HL-60 (cell line): ENCODE measurements around the gene ANKRD12.

Experiments
- DNase-seq, 2 experiments: peaks; one replicate each; pipeline ENCODE4 v3.0.0-alpha.2; 2010 to 2020; ENCODE audit warnings: low read depth in 1 of 2, low spot score in 1 of 2
- H3K27ac ChIP-seq: fragments of 250-450 bp; sonication (Bioruptor Pico); replicated peaks from 2 replicates; pipeline ENCODE4 v1.5.1; 2020; ENCODE audit warnings: mild to moderate bottlenecking, moderate library complexity
- H3K27me3 ChIP-seq: fragments of 250-450 bp; sonication (Bioruptor Pico); 2 replicates; pipeline ENCODE4 v1.5.1; 2021; ENCODE audit warnings: mild to moderate bottlenecking, moderate library complexity; ENCODE audit not compliant: insufficient read depth, poor library complexity, severe bottlenecking
- H3K4me3 ChIP-seq: replicated peaks from 2 replicates; pipeline ENCODE4 v1.5.1; 2011; ENCODE audit warnings: mild to moderate bottlenecking, control low read depth, low read length; ENCODE audit not compliant: insufficient read depth
- CTCF ChIP-seq: IDR thresholded peaks from one replicate; pipeline ENCODE4 v1.5.1; 2011; ENCODE audit warnings: low read length, control low read depth, inconsistent platforms; ENCODE audit not compliant: insufficient read depth
- GABPA ChIP-seq: IDR thresholded peaks from 2 replicates; pipeline ENCODE4 v1.6.1; 2012; ENCODE audit warnings: low read depth
- POLR2AphosphoS5 ChIP-seq: IDR thresholded peaks from 2 replicates; pipeline ENCODE4 v1.6.1; 2012; ENCODE audit warnings: low read depth
- REST ChIP-seq: IDR thresholded peaks from 2 replicates; pipeline ENCODE4 v1.6.1; 2012; ENCODE audit warnings: low read depth; ENCODE audit not compliant: insufficient replicate concordance
- SPI1 ChIP-seq: IDR thresholded peaks from 2 replicates; pipeline ENCODE4 v1.6.1; 2012; ENCODE audit warnings: low read depth, mild to moderate bottlenecking, borderline replicate concordance

The ANKRD12 gene

GRCh38 chr18:9175115-9175514, 38.5 kb downstream of the ANKRD12 start:
- DNase-seq = no peak
- H3K27ac ChIP-seq = no peak overlapping the region
- TF ChIP-seq CTCF = no peak
- no peak for TF ChIP-seq SPI1
- no peak for TF ChIP-seq POLR2AphosphoS5
- TF ChIP-seq GABPA = no peak
- no peak for TF ChIP-seq REST
- no peak overlapping the region for H3K4me3 ChIP-seq
- H3K27me3 ChIP-seq = no peaks in the 10 kb centered on the region

- Histone ChIP-seq H3K27me3 (no peaks in the 10 kb centered on the region), H3K4me3 (no peak overlapping the region), H3K27ac (no peak overlapping the region)
- no peak for TF ChIP-seq GABPA
- TF ChIP-seq REST = no peak
- TF ChIP-seq CTCF = no peak
- TF ChIP-seq POLR2AphosphoS5 = no peak
- TF ChIP-seq SPI1 = no peak
- DNase-seq = no peak
Measured at GRCh38 chr18:9177031-9177430, 40.5 kb downstream of the ANKRD12 start.

- Histone ChIP-seq H3K27me3 (no peaks in the 10 kb centered on the region), H3K27ac (no peak overlapping the region), H3K4me3 (no peak overlapping the region)
- TF ChIP-seq POLR2AphosphoS5 = no peak
- no peak for TF ChIP-seq SPI1
- TF ChIP-seq REST = no peak
- TF ChIP-seq GABPA = no peak
- no peak for TF ChIP-seq CTCF
- no peak for DNase-seq
Measured at GRCh38 chr18:9177466-9177865, 40.9 kb downstream of the ANKRD12 start.
